ENCODE results near the gene C1QB.

The C1QB gene

DNA sequence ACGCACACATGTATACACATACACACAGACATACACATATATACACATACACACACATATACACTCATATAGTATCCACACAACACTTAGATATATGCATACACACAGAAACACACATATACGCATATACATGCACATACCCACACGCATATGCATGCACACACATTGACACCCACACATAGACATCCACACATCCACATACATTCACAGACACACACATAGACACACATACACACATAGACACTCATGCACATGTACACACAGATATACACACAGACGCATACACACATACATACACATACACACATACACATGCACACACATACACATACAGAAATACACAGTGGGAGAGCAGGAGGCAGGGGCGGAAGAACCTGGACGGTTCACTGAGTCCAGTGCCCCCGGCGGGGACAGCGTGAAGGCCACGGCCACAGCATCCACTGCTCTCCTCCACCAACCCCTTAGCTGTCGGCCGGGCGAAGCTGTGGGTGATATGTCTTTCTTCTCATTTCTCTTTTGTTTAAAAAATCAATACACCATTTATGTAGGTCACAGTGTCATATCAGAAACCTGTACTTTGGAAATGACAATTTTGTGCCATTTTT lies 2.8 kb upstream of the C1QB start:
- TF ChIP-seq, protein P1, sequence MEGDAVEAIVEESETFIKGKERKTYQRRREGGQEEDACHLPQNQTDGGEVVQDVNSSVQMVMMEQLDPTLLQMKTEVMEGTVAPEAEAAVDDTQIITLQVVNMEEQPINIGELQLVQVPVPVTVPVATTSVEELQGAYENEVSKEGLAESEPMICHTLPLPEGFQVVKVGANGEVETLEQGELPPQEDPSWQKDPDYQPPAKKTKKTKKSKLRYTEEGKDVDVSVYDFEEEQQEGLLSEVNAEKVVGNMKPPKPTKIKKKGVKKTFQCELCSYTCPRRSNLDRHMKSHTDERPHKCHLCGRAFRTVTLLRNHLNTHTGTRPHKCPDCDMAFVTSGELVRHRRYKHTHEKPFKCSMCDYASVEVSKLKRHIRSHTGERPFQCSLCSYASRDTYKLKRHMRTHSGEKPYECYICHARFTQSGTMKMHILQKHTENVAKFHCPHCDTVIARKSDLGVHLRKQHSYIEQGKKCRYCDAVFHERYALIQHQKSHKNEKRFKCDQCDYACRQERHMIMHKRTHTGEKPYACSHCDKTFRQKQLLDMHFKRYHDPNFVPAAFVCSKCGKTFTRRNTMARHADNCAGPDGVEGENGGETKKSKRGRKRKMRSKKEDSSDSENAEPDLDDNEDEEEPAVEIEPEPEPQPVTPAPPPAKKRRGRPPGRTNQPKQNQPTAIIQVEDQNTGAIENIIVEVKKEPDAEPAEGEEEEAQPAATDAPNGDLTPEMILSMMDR (IDR thresholded peaks at IDR 0.05; ENCODE audit: poor library complexity, severe bottlenecking) = no peak
- H3K4me1 ChIP-seq (ENCODE audit: insufficient read depth, poor library complexity, severe bottlenecking) = no peaks in the 10 kb centered on the region
- H3K9me3 ChIP-seq (ENCODE audit: severe bottlenecking) = no peaks in the 10 kb centered on the region
- H3K27me3 ChIP-seq (ENCODE audit: insufficient read depth, poor library complexity, severe bottlenecking) = peaks cover 12% of the 10 kb centered on the region
- H3K4me3 ChIP-seq (ENCODE audit: severe bottlenecking) = no peak overlapping the region
- DNase-seq (ENCODE audit: low spot score) (no peak), ATAC-seq (ENCODE audit: low read depth) (no peak)
- no peak overlapping the region for H3K27ac ChIP-seq (ENCODE audit: poor library complexity, severe bottlenecking)
- H3K36me3 ChIP-seq (ENCODE audit: low read depth) = no peaks in the 10 kb centered on the region

DNA sequence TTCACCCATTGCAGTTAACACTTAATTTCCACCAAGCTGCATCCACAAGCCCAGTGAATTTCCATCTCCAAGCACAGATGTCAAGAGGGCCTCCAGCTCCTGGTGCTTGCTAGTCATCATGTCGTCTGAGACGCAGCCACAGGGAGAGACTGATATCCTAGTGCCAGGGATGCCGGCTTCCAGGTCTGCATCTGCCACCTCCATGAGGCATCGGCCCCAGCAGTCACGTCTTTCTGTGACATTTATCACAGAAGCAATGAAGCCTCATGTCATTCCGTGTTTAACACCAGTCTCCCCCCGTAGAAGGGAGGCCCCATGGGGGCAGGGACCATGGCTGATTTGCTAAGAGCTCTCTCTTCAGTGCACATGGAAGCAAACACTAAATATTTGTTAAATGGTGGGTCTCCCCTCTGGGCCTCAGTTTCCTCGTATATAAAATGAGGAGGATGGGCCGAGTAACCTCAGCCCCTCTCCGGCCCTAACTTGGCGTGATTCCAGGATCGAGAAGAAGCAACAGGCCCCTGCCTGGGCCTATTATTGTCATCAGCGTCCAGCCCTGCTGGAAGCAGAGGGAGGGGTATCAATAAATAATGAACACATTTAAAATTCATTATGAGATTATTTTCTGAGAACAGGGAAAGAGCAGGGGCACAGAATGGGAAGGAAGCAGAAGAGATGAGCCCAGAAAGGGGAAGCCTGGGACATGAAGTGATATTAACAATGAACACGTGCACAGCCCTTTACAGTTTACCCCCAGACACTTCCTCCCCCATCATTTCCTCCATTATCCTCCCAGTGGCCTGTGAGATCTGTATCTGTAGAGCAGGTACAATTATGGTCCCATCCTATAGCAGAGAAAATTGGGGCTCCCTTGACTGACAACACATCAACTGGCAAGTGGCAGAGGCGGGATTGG lies 837 bp upstream of the C1QB start:
- Histone ChIP-seq H3K4me1 (ENCODE audit: insufficient read depth, poor library complexity, severe bottlenecking) (no peaks in the 10 kb centered on the region), H3K27ac (ENCODE audit: poor library complexity, severe bottlenecking) (no peak overlapping the region), H3K9me3 (ENCODE audit: severe bottlenecking) (no peaks in the 10 kb centered on the region), H3K27me3 (ENCODE audit: insufficient read depth, poor library complexity, severe bottlenecking) (peaks cover 17% of the 10 kb centered on the region), H3K36me3 (ENCODE audit: low read depth) (no peaks in the 10 kb centered on the region), H3K4me3 (ENCODE audit: severe bottlenecking) (no peak overlapping the region)
- TF ChIP-seq, protein P1 (IDR thresholded peaks at IDR 0.05; ENCODE audit: poor library complexity, severe bottlenecking) = no peak
- no peak for DNase-seq (ENCODE audit: low spot score)
- ATAC-seq (ENCODE audit: low read depth) = no peak

DNA sequence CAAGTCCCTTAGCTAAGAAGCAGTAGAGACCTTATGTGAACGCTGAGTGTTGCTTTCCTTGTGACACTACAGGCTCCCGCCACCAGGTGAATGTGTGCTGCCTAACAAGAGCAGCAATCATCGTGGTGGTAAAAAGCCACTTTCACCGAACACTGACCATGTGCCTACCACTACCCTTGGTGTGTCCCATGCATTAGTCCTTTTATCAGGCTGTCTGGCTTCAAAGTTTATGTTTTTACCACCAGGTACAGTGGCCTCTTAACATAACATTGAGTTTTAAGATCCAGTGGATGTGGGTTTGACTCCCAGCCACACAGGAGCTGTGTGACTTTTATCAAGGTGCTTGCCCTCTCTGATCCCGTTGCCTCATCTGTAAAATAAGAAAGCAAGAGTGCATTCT lies 1.7 kb downstream of the C1QB start:
- Histone ChIP-seq H3K36me3 (ENCODE audit: low read depth) (no peaks in the 10 kb centered on the region), H3K4me3 (ENCODE audit: severe bottlenecking) (no peak overlapping the region), H3K4me1 (ENCODE audit: insufficient read depth, poor library complexity, severe bottlenecking) (no peaks in the 10 kb centered on the region), H3K27ac (ENCODE audit: poor library complexity, severe bottlenecking) (no peak overlapping the region), H3K9me3 (ENCODE audit: severe bottlenecking) (no peaks in the 10 kb centered on the region), H3K27me3 (ENCODE audit: insufficient read depth, poor library complexity, severe bottlenecking) (peaks cover 19% of the 10 kb centered on the region)
- no peak for DNase-seq (ENCODE audit: low spot score)
- ATAC-seq (ENCODE audit: low read depth) = no peak
- TF ChIP-seq, protein P1 (IDR thresholded peaks at IDR 0.05; ENCODE audit: poor library complexity, severe bottlenecking) = no peak

DNA sequence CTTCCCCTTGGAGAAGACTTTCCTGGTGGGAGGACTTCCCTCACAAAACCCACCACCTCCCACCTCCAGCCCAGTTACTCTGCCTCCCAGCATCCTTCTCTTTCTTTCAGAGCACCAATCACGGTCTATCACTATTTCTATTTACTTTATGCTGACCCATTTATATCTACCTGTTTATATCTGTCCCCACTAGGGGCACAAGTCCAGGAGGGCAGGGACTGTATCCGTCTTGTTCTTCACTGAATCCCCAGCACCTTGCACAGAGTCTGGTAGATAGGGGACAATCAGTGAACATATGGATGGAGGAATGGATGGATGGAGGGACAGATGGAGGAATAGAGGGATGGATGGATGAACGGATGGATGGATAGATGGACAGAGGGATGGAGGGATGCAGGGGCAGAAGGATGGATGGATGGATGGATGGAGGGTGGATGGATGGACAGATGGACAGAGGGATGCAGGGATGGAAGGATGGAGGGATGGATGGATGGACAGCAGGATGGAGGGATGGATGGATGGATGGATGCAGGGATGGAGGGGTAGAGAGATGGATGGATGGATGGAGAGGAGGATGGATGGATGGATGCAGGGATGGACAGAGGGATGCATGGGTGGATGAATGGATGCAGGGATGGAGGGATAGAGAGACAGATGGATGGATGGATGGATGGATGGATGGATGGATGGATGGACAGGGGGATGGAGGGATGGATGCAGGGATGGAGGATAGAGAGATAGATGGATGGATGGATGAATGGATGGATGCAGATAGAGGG lies 5.5 kb downstream of the C1QB start:
- Histone ChIP-seq H3K27ac (ENCODE audit: poor library complexity, severe bottlenecking) (no peak overlapping the region), H3K4me1 (ENCODE audit: insufficient read depth, poor library complexity, severe bottlenecking) (no peaks in the 10 kb centered on the region), H3K9me3 (ENCODE audit: severe bottlenecking) (no peaks in the 10 kb centered on the region), H3K36me3 (ENCODE audit: low read depth) (no peaks in the 10 kb centered on the region), H3K4me3 (ENCODE audit: severe bottlenecking) (no peak overlapping the region), H3K27me3 (ENCODE audit: insufficient read depth, poor library complexity, severe bottlenecking) (peaks cover 14% of the 10 kb centered on the region)
- DNase-seq (ENCODE audit: low spot score) (no peak), ATAC-seq (ENCODE audit: low read depth) (peak; percentile 35; the same call in 1 of the 3 replicates)
- TF ChIP-seq, protein P1 (IDR thresholded peaks at IDR 0.05; ENCODE audit: poor library complexity, severe bottlenecking) = peak; percentile 35
